ENCODE results near the gene PRKAR2B.

Gene PRKAR2B

DNA sequence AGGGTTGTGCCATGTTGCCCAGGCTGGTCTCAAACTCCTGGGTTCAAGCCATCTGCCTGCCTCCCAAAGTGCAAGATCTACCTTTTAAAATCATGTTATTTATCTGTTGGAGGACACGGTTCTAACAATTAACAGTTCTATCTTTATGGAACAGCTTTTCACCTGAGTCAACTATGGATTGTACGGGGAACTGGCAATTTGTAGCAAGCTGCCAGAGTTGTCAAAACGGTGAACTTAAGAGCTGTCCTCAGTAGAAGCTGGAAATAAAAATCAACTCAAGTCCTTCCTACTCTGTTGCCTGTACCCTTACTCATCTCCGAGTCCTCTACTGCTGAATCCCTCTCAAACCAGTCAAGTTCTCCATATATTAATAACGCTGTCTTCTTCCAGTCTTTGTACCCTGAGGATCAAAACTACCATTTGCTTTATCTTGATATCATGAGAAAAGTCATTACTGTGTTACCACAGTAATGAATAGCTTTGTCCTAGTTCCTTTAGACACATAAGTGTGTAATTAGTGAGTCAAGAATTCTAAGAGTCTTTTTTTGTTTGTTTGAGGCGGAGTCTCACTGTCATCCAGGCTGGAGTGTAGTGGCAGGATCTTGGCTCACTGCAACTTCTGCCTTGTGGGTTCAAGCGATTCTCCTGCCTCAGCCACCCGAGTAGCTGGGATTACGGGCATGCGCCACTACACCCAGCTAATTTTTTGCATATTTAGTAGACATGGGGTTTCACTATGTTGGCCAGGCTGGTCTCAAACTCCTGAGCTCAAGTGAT lies 152.5 kb downstream of the PRKAR2B start:
- DNase-seq, result no peak

- DNase-seq, result peak; percentile 65
Observed at GRCh38 chr7:107201795-107202450, 157.4 kb downstream of the PRKAR2B start.

DNA sequence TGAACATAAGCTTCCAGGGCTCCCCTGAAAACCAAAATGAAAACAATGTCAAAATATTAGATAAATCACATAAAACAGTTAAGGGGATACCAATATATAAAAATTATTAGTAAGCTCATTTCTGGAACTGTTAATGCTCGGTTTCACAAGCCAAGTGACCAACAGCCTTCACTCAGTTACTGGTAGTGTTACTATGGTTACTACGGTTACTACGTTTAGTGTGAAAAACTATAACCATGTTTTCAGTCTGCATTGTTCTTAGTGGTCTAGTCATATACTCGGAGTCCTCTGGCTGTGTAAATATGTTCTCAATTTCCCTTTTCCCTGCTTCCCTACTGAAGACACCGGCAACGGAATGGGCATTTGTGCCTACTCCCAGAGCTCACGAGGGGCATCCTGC lies 159.1 kb downstream of the PRKAR2B start:
- DNase-seq, result no peak

GRCh38 chr7:107206136-107206535 lies 161.6 kb downstream of the PRKAR2B start:
- no peak for DNase-seq

GRCh38 chr7:107206706-107207105 lies 162.2 kb downstream of the PRKAR2B start:
- no peak for DNase-seq

DNA sequence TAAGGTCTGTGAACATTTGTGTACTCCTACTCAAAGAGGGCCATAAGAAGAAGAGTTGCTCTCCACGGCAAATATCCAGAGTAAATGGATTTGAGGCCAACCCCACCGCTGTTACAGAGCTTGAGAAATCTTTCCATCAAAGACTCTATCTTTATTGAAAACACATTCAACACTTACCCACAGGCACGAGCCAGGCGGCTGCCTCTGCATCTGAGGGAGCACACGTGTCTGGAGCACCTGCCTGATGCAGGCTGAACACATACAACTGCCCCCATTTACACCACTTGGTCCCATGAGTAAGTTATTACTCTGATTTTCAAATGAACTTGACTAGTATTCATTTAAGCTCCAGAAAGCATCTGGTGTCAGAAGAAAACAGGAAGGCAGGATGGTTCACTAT lies 163.0 kb downstream of the PRKAR2B start:
- DNase-seq, result no peak

DNA sequence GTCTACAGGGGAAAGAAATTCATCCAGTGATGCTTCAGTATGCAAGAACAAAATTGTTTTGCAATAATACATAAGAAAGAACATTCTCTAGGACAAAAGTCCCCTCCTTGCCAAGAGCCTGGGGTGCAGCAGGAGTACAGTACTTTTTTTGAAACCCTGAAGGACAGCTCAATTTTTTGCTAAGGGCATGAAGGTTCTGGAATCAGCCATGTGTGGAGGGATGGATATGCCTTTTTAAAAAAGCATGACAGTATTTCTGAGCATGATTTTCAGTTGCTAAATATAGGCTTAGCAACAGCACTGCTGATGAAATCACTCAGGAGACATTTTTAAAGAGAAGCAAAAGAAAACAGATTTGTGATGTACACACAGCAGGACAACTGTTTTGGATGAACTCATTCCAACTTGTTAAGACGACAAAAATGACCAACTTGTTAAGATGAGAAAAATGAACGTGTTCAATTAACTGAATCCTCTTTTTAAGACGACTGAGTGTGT lies 163.6 kb downstream of the PRKAR2B start:
- no peak for DNase-seq

GRCh38 chr7:107208563-107208962 lies 164.1 kb downstream of the PRKAR2B start:
- DNase-seq, result no peak

DNA sequence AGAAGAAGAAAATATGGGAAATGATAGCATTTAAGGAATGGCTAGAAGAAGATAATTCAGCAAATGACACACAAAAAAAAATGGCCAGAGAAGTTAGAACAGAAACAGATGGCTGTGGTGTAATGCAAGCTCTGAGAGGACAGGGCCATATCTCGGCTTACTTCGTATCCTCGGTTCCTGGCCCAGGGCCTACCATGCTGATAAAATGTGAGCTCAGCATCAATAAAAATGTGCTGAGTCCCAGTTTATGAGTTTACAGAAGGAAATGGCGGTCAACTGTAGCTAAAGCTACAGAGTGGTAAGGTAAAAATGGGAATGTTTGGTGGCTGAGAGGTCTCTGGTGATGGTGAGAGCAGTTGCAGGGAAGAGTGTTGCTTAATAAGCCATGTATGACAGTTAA lies 165.1 kb downstream of the PRKAR2B start:
- DNase-seq, result no peak

GRCh38 chr7:107210400-107210799 lies 165.9 kb downstream of the PRKAR2B start:
- no peak for DNase-seq

Data from NCI-H1092 treated with DMSO at 0.1 percent for 48 hours (cell line).